ENCODE data around the gene LRRC32. TPM values are rescaled to one million over a fixed set of nuclear protein-coding genes. Genes with fewer than 3 reads are reported as not detected.

The LRRC32 gene
- total RNA-seq, 1 experiment from 2014 or later, result 0.27 TPM

DNA sequence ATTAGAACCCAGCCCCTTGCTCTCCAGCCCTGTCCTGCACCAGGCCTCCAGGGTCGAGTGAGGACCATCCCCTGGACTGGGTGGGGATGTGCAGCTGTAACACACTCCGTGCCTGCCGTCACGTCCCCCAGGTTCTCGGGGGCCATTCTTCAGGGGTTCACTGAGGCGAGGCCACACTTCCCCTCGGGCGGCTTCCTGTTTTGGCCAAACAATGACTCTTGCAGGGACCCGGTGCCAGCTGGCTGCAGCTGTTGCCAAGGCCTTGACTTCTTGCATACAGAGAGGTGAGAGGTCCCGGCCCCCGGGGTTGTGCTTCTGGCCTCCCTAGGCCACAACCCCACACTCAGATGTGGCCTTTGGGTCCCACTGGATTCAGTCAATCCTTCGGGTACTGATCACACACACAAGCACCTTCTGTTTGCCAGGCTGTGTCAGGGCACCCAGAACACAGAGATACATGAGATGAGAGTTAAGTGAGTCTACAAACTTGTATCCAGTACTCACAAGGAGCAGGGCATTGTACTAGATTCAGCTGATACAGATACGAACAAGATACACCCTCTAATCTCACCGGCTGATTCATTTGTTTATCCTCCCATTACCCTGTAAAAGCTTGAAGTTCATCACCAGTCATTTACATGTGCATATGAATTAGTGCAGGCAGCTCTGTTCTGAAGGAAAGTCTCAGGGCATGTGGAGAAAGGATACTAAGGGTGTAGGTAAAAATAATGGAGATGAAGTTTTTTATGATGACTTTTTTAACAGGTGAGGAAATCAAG is 32.9 kb downstream of the LRRC32 start:
- POLR2A ChIA-PET, result no interaction called here
- no peaks in the 10 kb centered on the region for H3K9me3 Mint-ChIP-seq (ENCODE audit: unreplicated experiment)
- H3K27me3 Mint-ChIP-seq (ENCODE audit: insufficient read depth, unreplicated experiment), result peaks cover 14% of the 10 kb centered on the region
- Histone ChIP-seq H3K36me3 (ENCODE audit: control insufficient read depth, insufficient read depth, low read length) (no peaks in the 10 kb centered on the region), H3K27me3 (replicated peaks; ENCODE audit: control insufficient read depth, insufficient read depth, low read length) (peaks cover 3% of the 10 kb centered on the region), H3K4me1 (no peaks in the 10 kb centered on the region), H3K9me3 (no peaks in the 10 kb centered on the region), H3K4me3 (ENCODE audit: low read depth, low read length) (no peak overlapping the region)
- H3K36me3 Mint-ChIP-seq (ENCODE audit: insufficient read depth, unreplicated experiment), result no peaks in the 10 kb centered on the region
- BruUV-seq (replicated peaks), result no TSS peak
- intact Hi-C loops (cut with micrococcal nuclease; ENCODE audit: unreplicated experiment), result no loop called here
- TF ChIP-seq, protein P1, sequence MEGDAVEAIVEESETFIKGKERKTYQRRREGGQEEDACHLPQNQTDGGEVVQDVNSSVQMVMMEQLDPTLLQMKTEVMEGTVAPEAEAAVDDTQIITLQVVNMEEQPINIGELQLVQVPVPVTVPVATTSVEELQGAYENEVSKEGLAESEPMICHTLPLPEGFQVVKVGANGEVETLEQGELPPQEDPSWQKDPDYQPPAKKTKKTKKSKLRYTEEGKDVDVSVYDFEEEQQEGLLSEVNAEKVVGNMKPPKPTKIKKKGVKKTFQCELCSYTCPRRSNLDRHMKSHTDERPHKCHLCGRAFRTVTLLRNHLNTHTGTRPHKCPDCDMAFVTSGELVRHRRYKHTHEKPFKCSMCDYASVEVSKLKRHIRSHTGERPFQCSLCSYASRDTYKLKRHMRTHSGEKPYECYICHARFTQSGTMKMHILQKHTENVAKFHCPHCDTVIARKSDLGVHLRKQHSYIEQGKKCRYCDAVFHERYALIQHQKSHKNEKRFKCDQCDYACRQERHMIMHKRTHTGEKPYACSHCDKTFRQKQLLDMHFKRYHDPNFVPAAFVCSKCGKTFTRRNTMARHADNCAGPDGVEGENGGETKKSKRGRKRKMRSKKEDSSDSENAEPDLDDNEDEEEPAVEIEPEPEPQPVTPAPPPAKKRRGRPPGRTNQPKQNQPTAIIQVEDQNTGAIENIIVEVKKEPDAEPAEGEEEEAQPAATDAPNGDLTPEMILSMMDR (IDR thresholded peaks at IDR 0.05; ENCODE audit: insufficient read depth in 1 of 2, low read depth in 1 of 2, low read length in 1 of 2, severe bottlenecking in 1 of 2, unreplicated experiment in 1 of 2), result no peak
- H3K27ac Mint-ChIP-seq (ENCODE audit: unreplicated experiment), result no peak overlapping the region
- no peaks in the 10 kb centered on the region for H3K4me1 Mint-ChIP-seq (ENCODE audit: low read depth, unreplicated experiment)
- DNase-seq, result no peak
- no peak overlapping the region for H3K4me3 Mint-ChIP-seq (ENCODE audit: unreplicated experiment)
- CTCF ChIA-PET, result interaction anchor here (0.6 kb wide), 1 partner anchor 56 kb away, joined by 3 read pairs; no protein-coding TSS in a partner anchor

DNA sequence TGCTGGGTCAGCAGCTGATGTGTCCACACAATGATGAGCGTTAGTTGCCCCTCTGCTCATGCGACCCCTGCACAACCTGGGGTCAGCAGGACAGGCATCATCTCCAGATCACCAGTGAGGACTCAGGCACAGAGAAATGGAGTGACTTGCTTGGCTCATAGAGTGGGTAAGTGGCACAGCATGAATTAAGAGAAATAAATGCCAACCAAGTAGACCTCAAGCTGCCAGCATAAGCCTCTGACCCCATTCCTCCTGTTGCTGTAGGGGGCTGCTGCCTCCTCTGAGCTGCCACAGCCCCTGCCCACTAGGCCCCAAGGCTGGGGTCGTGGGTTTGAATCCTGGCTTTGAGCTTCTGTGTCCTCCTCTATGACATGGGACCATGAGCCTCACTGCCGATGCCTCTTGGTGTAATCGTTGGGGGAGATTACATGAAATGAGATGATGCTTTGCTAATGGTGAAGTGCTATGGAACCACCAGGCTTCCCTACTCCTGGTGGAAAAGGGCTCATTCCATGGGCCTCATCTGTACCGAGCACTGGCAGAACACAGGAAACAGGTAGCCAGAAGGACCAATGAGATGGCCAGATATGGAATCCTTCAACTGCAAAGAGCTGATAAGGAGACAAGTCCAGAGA is 33.6 kb downstream of the LRRC32 start:
- Mint-ChIP-seq H3K27me3 (ENCODE audit: insufficient read depth, unreplicated experiment) (peaks cover 13% of the 10 kb centered on the region), H3K27ac (ENCODE audit: unreplicated experiment) (no peak overlapping the region), H3K4me3 (ENCODE audit: unreplicated experiment) (no peak overlapping the region), H3K36me3 (ENCODE audit: insufficient read depth, unreplicated experiment) (no peaks in the 10 kb centered on the region), H3K9me3 (ENCODE audit: unreplicated experiment) (no peaks in the 10 kb centered on the region), H3K4me1 (ENCODE audit: low read depth, unreplicated experiment) (no peaks in the 10 kb centered on the region)
- POLR2A ChIA-PET, result no interaction called here
- TF ChIP-seq, protein P1 (IDR thresholded peaks at IDR 0.05; ENCODE audit: insufficient read depth in 1 of 2, low read depth in 1 of 2, low read length in 1 of 2, severe bottlenecking in 1 of 2, unreplicated experiment in 1 of 2), result no peak
- H3K36me3 ChIP-seq (ENCODE audit: control insufficient read depth, insufficient read depth, low read length), result no peaks in the 10 kb centered on the region
- no peaks in the 10 kb centered on the region for H3K9me3 ChIP-seq
- intact Hi-C loops (cut with micrococcal nuclease; ENCODE audit: unreplicated experiment), result no loop called here
- no TSS peak for BruUV-seq (replicated peaks)
- CTCF ChIA-PET, result interaction anchor here (0.6 kb wide), 1 partner anchor 57 kb away, joined by 3 read pairs; no protein-coding TSS in a partner anchor
- peaks cover 3% of the 10 kb centered on the region for H3K27me3 ChIP-seq (replicated peaks; ENCODE audit: control insufficient read depth, insufficient read depth, low read length)
- no peak overlapping the region for H3K4me3 ChIP-seq (ENCODE audit: low read depth, low read length)
- no peak for DNase-seq
- no peaks in the 10 kb centered on the region for H3K4me1 ChIP-seq

DNA sequence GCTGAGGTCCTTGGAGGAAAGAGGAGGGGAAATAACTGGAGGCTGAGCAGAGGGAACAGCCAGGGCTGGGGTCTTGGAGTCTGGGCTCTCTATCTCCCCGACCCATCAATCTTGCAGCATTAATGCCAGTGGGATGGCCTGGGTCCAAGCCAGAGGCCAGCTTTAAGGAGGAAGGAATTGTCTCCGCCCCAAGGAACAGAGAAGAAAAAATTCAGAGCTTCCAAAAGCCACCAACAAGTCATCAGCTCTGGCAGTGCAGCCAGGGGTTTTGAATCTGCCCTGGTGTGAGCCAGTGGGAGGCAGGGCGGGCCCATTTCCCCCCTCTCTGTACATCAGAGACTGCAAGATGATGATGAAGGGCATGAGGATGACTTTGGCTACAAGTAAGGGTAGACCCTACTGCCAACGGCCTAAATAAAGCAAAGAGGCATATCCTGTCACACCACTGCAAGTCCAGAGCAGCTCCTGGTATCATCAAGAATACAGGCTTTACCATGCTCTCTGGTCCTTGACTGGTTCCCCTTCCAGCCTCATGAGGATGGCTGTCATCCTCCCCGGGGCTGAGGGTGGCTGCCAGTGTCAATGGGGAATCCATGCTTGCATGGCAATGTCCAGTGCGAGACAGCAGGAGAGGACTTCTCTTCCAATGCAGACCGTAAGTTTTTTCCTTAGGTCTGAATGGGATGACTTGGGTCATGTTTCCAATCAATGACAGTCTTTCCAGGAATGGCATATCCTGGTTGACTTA is 34.4 kb downstream of the LRRC32 start:
- DNase-seq, result no peak
- intact Hi-C loops (cut with micrococcal nuclease; ENCODE audit: unreplicated experiment), result no loop called here
- no peak overlapping the region for H3K27ac Mint-ChIP-seq (ENCODE audit: unreplicated experiment)
- BruUV-seq (replicated peaks), result no TSS peak
- ChIA-PET CTCF (no interaction called here), POLR2A (no interaction called here)
- H3K9me3 Mint-ChIP-seq (ENCODE audit: unreplicated experiment), result no peaks in the 10 kb centered on the region
- H3K4me3 Mint-ChIP-seq (ENCODE audit: unreplicated experiment), result no peak overlapping the region
- H3K4me1 ChIP-seq, result no peaks in the 10 kb centered on the region
- H3K27me3 ChIP-seq (replicated peaks; ENCODE audit: control insufficient read depth, insufficient read depth, low read length), result peaks cover 3% of the 10 kb centered on the region
- no peak overlapping the region for H3K4me3 ChIP-seq (ENCODE audit: low read depth, low read length)
- no peaks in the 10 kb centered on the region for H3K36me3 Mint-ChIP-seq (ENCODE audit: insufficient read depth, unreplicated experiment)
- no peaks in the 10 kb centered on the region for H3K4me1 Mint-ChIP-seq (ENCODE audit: low read depth, unreplicated experiment)
- peaks cover 11% of the 10 kb centered on the region for H3K27me3 Mint-ChIP-seq (ENCODE audit: insufficient read depth, unreplicated experiment)
- H3K9me3 ChIP-seq, result no peaks in the 10 kb centered on the region
- no peaks in the 10 kb centered on the region for H3K36me3 ChIP-seq (ENCODE audit: control insufficient read depth, insufficient read depth, low read length)
- TF ChIP-seq, protein P1 (IDR thresholded peaks at IDR 0.05; ENCODE audit: insufficient read depth in 1 of 2, low read depth in 1 of 2, low read length in 1 of 2, severe bottlenecking in 1 of 2, unreplicated experiment in 1 of 2), result no peak

Measured in Caco-2 (cell line).